ENCODE data around the gene SLFN14. TPM values are rescaled to one million over a fixed set of nuclear protein-coding genes. Genes with fewer than 3 reads are reported as not detected.
"Not testable (repeated sequence)": the region's sequence is repeated elsewhere in the genome, so short reads cannot be mapped to it uniquely, and the experiment has no call there.

Gene SLFN14
- polyA plus RNA-seq, 3 donors, result 0.11 to 0.12 TPM; not detected in 1

GRCh38 chr17:35566968-35567367, 6.3 kb upstream of the SLFN14 start:
- H3K4me1 ChIP-seq (ENCODE audit: control insufficient read depth in 1 of 2, insufficient read depth in 2 of 2, low read length in 2 of 2), result peaks cover 23 to 27% of the 10 kb centered on the region in 2 donors
- DNase-seq, result no peak
- no peaks in the 10 kb centered on the region for H3K36me3 ChIP-seq (replicated peaks in 1 of 2; ENCODE audit: control insufficient read depth in 1 of 2, insufficient read depth in 2 of 2, low read length in 2 of 2)
- intact Hi-C loops (cut with micrococcal nuclease), result no loop called here
- peak overlapping the region in 4 of 7 donors; percentile 27 to 94 (median 64) for H3K27ac Mint-ChIP-seq
- H3K9me3 Mint-ChIP-seq, result no peaks in the 10 kb centered on the region
- H3K36me3 Mint-ChIP-seq, result peaks cover 0 to under 1% of the 10 kb centered on the region in 2 donors
- no peak overlapping the region for H3K9ac ChIP-seq (ENCODE audit: insufficient read depth, low read length, poor library complexity, severe bottlenecking)
- peak overlapping the region; percentile 96 for H3K4me2 ChIP-seq (replicated peaks; ENCODE audit: extremely low read depth, low read length, poor library complexity, severe bottlenecking)
- H3K4me1 Mint-ChIP-seq, result peaks cover 22% of the 10 kb centered on the region
- peaks cover 32% of the 10 kb centered on the region for H3K79me2 ChIP-seq (ENCODE audit: insufficient read depth, low read length)
- TF ChIP-seq CTCF (IDR thresholded peaks at IDR 0.05), result no peak
- no peaks in the 10 kb centered on the region for H3K9me3 ChIP-seq (replicated peaks in 1 of 2; ENCODE audit: control insufficient read depth in 1 of 2, insufficient read depth in 1 of 2, low read length in 2 of 2)
- H4K20me1 ChIP-seq (ENCODE audit: insufficient read depth, low read length), result peaks cover 5% of the 10 kb centered on the region
- H3K4me3 Mint-ChIP-seq, result peak overlapping the region; percentile 56 to 97
- H3K27ac ChIP-seq (ENCODE audit: low read depth in 1 of 2, low read length in 2 of 2), result no peak overlapping the region
- peak overlapping the region; percentile 4 for H2AFZ ChIP-seq (ENCODE audit: insufficient read depth, low read depth, low read length, poor library complexity, severe bottlenecking)
- WGBS (ENCODE audit: insufficient coverage), result 91% methylated on average over 7 of the region's 11 CpGs
- H3K27me3 Mint-ChIP-seq (ENCODE audit: low read depth in 3 of 3), result peaks cover 2 to 5% (median 2%) of the 10 kb centered on the region in 3 donors
- H3K27me3 ChIP-seq (ENCODE audit: control insufficient read depth in 2 of 2, insufficient read depth in 2 of 2, low read length in 2 of 2), result no peaks in the 10 kb centered on the region
- H3K4me3 ChIP-seq (replicated peaks in 1 of 3; ENCODE audit: low read depth in 2 of 3, low read length in 3 of 3), result peak overlapping the region in 1 of 3 experiments; percentile 90

DNA sequence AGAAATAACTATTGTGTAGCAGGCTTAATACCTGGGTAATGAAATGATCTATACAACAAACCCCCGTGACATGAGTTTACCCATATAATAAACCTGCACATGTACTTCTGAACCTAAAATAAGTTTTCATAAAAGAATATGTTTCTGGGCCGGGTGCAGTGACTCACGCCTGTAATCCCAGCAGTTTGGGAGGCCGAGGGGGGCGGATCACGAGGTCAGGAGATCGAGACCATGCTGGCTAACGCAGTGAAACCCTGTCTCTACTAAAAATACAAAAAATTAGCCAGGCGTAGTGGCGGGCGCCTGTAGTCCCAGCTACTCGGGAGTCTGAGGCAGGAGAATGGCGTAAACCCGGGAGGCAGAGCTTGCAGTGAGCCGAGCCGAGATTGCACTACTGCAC, 2.6 kb upstream of the SLFN14 start:
- intact Hi-C loops (cut with micrococcal nuclease); H3K36me3 Mint-ChIP-seq; H3K9me3 Mint-ChIP-seq; H2AFZ ChIP-seq (ENCODE audit: insufficient read depth, low read depth, low read length, poor library complexity, severe bottlenecking); H3K27ac Mint-ChIP-seq; H3K79me2 ChIP-seq (ENCODE audit: insufficient read depth, low read length); H3K27me3 Mint-ChIP-seq (ENCODE audit: low read depth in 3 of 3); H3K4me1 ChIP-seq (ENCODE audit: control insufficient read depth in 1 of 2, insufficient read depth in 2 of 2, low read length in 2 of 2); H3K4me1 Mint-ChIP-seq; H4K20me1 ChIP-seq (ENCODE audit: insufficient read depth, low read length); H3K36me3 ChIP-seq (replicated peaks in 1 of 2; ENCODE audit: control insufficient read depth in 1 of 2, insufficient read depth in 2 of 2, low read length in 2 of 2); H3K4me2 ChIP-seq (replicated peaks; ENCODE audit: extremely low read depth, low read length, poor library complexity, severe bottlenecking); H3K4me3 ChIP-seq (replicated peaks in 1 of 3; ENCODE audit: low read depth in 2 of 3, low read length in 3 of 3); H3K4me3 Mint-ChIP-seq; H3K27ac ChIP-seq (ENCODE audit: low read depth in 1 of 2, low read length in 2 of 2); H3K9ac ChIP-seq (ENCODE audit: insufficient read depth, low read length, poor library complexity, severe bottlenecking); DNase-seq; H3K9me3 ChIP-seq (replicated peaks in 1 of 2; ENCODE audit: control insufficient read depth in 1 of 2, insufficient read depth in 1 of 2, low read length in 2 of 2); H3K27me3 ChIP-seq (ENCODE audit: control insufficient read depth in 2 of 2, insufficient read depth in 2 of 2, low read length in 2 of 2): not testable (repeated sequence)
- WGBS (ENCODE audit: insufficient coverage), result 100% methylated on average over 1 of the region's 16 CpGs
